SK-N-SH (cell line): ENCODE measurements around the gene MAGI2. TPM values are rescaled to one million over a fixed set of nuclear protein-coding genes. Genes with fewer than 3 reads are reported as not detected.
A peak's percentile ranks its signal among the peaks of the same experiment; 100 is the strongest.

ENCODE experiments used
- CTCF ChIA-PET: fragments of 300-600, 350-600 bp; formaldehyde crosslinking; extraction: SDS; loops from one replicate; lab custom pipeline; 2021; lab: Yijun Ruan, JAX
- POLR2A ChIA-PET: fragments of 350-600 bp; sonication (Branson Sonifier 250); formaldehyde crosslinking; extraction: SDS; loops from one replicate; lab custom pipeline; 2020; ENCODE audit warnings: antibody characterized with exemption, inconsistent platforms; lab: Yijun Ruan, JAX
- DNase-seq: peaks from one replicate; pipeline ENCODE4 v3.0.0; 2012
- H2AFZ ChIP-seq: fragments of 200-600 bp; sonication (generic); 2 replicates; pipeline ENCODE4 v1.8.1; 2016; ENCODE audit warnings: antibody characterized with exemption, mild to moderate bottlenecking, low read depth
- H3F3A ChIP-seq: fragments of 200-600 bp; sonication (generic); replicated peaks from 2 replicates; pipeline ENCODE3; 2016; ENCODE audit warnings: antibody characterized with exemption, mild to moderate bottlenecking; ENCODE audit not compliant: insufficient read depth
- H3K27ac ChIP-seq, 2 experiments: fragments of 200-500 bp in 1 of 2; fragments of 200-600 bp in 1 of 2; sonication (Bioruptor generic) in 1 of 2; sonication (generic), shearing (Covaris generic) in 1 of 2; 2 replicates each; pipeline versions ENCODE4 v1.5.1 to v1.6.1; 2014 to 2016; ENCODE audit warnings: low read depth in 2 of 2, inconsistent platforms in 1 of 2, low read length in 1 of 2, mild to moderate bottlenecking in 1 of 2, mixed read lengths in 1 of 2
- H3K27me3 ChIP-seq: fragments of 200-600 bp; sonication (generic), shearing (Covaris generic); 2 replicates; pipeline ENCODE4 v1.6.1; 2016; ENCODE audit warnings: mixed run types; ENCODE audit not compliant: insufficient read depth
- H3K36me3 ChIP-seq, 2 experiments: fragments of 200-500 bp in 1 of 2; fragments of 200-600 bp in 1 of 2; sonication (Bioruptor generic) in 1 of 2; sonication (generic) in 1 of 2; replicated peaks in 1 of 2; 2 replicates each; pipeline versions ENCODE3 to v1.5.1; 2014 to 2016; ENCODE audit warnings: low read length in 1 of 2, mild to moderate bottlenecking in 1 of 2; ENCODE audit not compliant: insufficient read depth in 2 of 2, control insufficient read depth in 1 of 2
- H3K4me1 ChIP-seq, 2 experiments: fragments of 200-500 bp in 1 of 2; fragments of 200-600 bp in 1 of 2; sonication (Bioruptor generic) in 1 of 2; sonication (generic), shearing (Covaris generic) in 1 of 2; 2 replicates each; pipeline versions ENCODE4 v1.5.1 to v1.6.1; 2014 to 2016; ENCODE audit warnings: low read depth in 1 of 2, low read length in 1 of 2, mixed run types in 1 of 2; ENCODE audit not compliant: insufficient read depth in 2 of 2, control insufficient read depth in 1 of 2
- H3K4me2 ChIP-seq: fragments of 200-600 bp; sonication (generic), shearing (Covaris generic); 2 replicates; pipeline ENCODE4 v1.6.1; 2017; ENCODE audit warnings: mixed run types
- H3K4me3 ChIP-seq, 2 experiments: fragments of 200-500 bp in 1 of 2; fragments of 200-600 bp in 1 of 2; sonication (Bioruptor generic) in 1 of 2; sonication (generic), shearing (Covaris generic) in 1 of 2; 2 replicates each; pipeline versions ENCODE4 v1.5.1 to v1.8.1; 2014 to 2016; ENCODE audit warnings: low read depth in 2 of 2, inconsistent platforms in 1 of 2, low read length in 1 of 2, mild to moderate bottlenecking in 1 of 2, mixed read lengths in 1 of 2, moderate library complexity in 1 of 2
- H3K79me2 ChIP-seq: fragments of 200-600 bp; sonication (generic); 2 replicates; pipeline ENCODE4 v1.8.1; 2017; ENCODE audit warnings: mild to moderate bottlenecking; ENCODE audit not compliant: insufficient read depth
- H3K9ac ChIP-seq: fragments of 200-600 bp; sonication (generic); 2 replicates; pipeline ENCODE4 v1.6.1; 2017; ENCODE audit warnings: mixed run types
- H3K9me2 ChIP-seq: fragments of 200-600 bp; sonication (generic); 2 replicates; pipeline ENCODE4 v1.6.1; 2017; ENCODE audit warnings: mixed run types
- H3K9me3 ChIP-seq: fragments of 200-600 bp; sonication (generic); 2 replicates; pipeline ENCODE4 v1.6.1; 2017; ENCODE audit warnings: mixed run types, mild to moderate bottlenecking, moderate library complexity
- H4K20me1 ChIP-seq: fragments of 200-600 bp; sonication (generic); 2 replicates; pipeline ENCODE4 v1.6.1; 2017; ENCODE audit warnings: mild to moderate bottlenecking, mixed run types; ENCODE audit not compliant: insufficient read depth
- CHD2 ChIP-seq: fragments of 150-350 bp; IDR thresholded peaks from 2 replicates; pipeline ENCODE4 v1.6.1; 2018; ENCODE audit warnings: low read length; ENCODE audit not compliant: partially characterized antibody
- FOXM1 ChIP-seq: IDR thresholded peaks from 2 replicates; pipeline ENCODE4 v1.4.0; 2012; ENCODE audit warnings: low read depth, mild to moderate bottlenecking
- GABPA ChIP-seq: IDR thresholded peaks from 2 replicates; pipeline ENCODE4 v1.4.0; 2012; ENCODE audit warnings: low read depth, mild to moderate bottlenecking
- MEF2A ChIP-seq: IDR thresholded peaks from 2 replicates; pipeline ENCODE4 v1.4.0; 2012; ENCODE audit warnings: low read depth, borderline replicate concordance
- MXI1 ChIP-seq: IDR thresholded peaks from 2 replicates; pipeline ENCODE4 v1.6.1; 2012; ENCODE audit warnings: mild to moderate bottlenecking, low read depth, low read length, improper control_type of control experiment
- NFIC ChIP-seq: IDR thresholded peaks from 2 replicates; pipeline ENCODE4 v1.4.0; 2012; ENCODE audit warnings: borderline replicate concordance
- RAD21 ChIP-seq: IDR thresholded peaks from 2 replicates; pipeline ENCODE4 v1.6.1; 2012; ENCODE audit warnings: mild to moderate bottlenecking, low read length
- SIN3A ChIP-seq: IDR thresholded peaks from 2 replicates; pipeline ENCODE4 v1.6.1; 2012; ENCODE audit warnings: low read depth, mild to moderate bottlenecking, low read length, moderate library complexity, borderline replicate concordance
- WGBS: methylation state at CpG from one replicate; pipeline ENCODE4 v1.1.6; 2017; ENCODE audit warnings: low lambda C conversion rate; 5-methylcytosine and 5-hydroxymethylcytosine counted together
- polyA plus RNA-seq, 3 experiments: library from polyadenylated mRNA; depleted of rRNA; stranded (reverse); fragments of >200 nt; gene quantifications; 2 replicates each; pipeline ENCODE4 v1.2.3, GENCODE V29; 2012
- TF ChIP-seq, protein P1 (sequence below): fragments of 150-350 bp; IDR thresholded peaks from 2 replicates; pipeline ENCODE4 v1.6.1; 2016; ENCODE audit warnings: mild to moderate bottlenecking, low read depth, low read length
- TF ChIP-seq, protein P2 (sequence below): IDR thresholded peaks from 2 replicates; pipeline ENCODE4; 2012
- TF ChIP-seq, protein P3 (sequence below): IDR thresholded peaks from 2 replicates; pipeline ENCODE4 v1.6.1; 2012; ENCODE audit warnings: mild to moderate bottlenecking, low read depth, low read length, moderate library complexity
- TF ChIP-seq, protein P4 (sequence below): IDR thresholded peaks from 2 replicates; pipeline ENCODE4 v1.4.0; 2012; ENCODE audit warnings: low read depth, borderline replicate concordance
- TF ChIP-seq, protein P5 (sequence below): fragments of 200-600 bp; sonication (generic); IDR thresholded peaks from 2 replicates; pipeline ENCODE4 v1.6.1; 2017; ENCODE audit warnings: antibody characterized with exemption, mild to moderate bottlenecking, moderate library complexity
- TF ChIP-seq, protein P6 (sequence below): fragments of 150-350 bp; IDR thresholded peaks from 2 replicates; pipeline ENCODE4 v1.6.1; 2017; ENCODE audit warnings: antibody characterized with exemption, low read length, low read depth, borderline replicate concordance

The MAGI2 gene
- polyA plus RNA-seq, 1 of the 3 experiments (the other 2 are of a cell fraction) = 1.1 TPM

DNA sequence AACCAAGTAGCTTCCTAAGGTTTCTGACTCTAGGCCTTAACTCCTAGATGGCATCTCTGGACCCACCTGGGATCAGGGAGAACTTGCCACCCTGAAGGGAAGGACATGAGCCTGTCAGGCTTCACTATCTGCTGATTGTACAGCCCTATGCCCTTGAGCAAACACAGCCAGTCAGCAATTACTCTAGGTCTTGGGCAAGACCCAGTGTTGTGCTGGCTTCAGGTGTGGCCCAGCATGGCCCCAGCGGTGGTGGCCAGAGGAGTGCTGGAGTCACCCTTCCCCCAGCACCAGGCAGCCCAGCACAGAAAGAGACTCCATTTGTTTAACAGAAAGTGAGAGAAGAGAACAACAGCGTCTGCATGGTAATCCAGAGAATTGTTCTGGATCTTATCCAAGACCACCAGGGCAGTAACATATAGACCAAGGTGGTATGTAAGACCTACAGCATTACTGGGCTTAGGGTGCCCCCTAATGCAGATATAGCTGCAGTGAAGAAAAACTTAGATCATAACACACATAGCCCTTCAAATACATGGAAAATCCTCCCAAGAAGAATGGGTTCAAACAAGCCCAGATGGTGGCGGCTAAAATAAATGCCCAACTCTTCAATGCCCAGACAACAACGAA lies 207.7 kb downstream of the MAGI2 start:
- no peak overlapping the region for H3K9ac ChIP-seq
- peaks cover 0 to 4% of the 10 kb centered on the region in 2 experiments for H3K36me3 ChIP-seq
- H3K4me1 ChIP-seq = no peaks in the 10 kb centered on the region; a peak in 2 of 4 replicates
- peaks cover 13% of the 10 kb centered on the region for H3F3A ChIP-seq
- no peaks in the 10 kb centered on the region for H4K20me1 ChIP-seq
- H3K27ac ChIP-seq = no peak overlapping the region
- ChIA-PET POLR2A (no interaction called here), CTCF (interaction anchor here (1.2 kb wide), 1 partner anchor 10 kb away, joined by 3 read pairs; no protein-coding TSS in a partner anchor)
- no peaks in the 10 kb centered on the region for H3K9me2 ChIP-seq
- TF ChIP-seq, protein P1, sequence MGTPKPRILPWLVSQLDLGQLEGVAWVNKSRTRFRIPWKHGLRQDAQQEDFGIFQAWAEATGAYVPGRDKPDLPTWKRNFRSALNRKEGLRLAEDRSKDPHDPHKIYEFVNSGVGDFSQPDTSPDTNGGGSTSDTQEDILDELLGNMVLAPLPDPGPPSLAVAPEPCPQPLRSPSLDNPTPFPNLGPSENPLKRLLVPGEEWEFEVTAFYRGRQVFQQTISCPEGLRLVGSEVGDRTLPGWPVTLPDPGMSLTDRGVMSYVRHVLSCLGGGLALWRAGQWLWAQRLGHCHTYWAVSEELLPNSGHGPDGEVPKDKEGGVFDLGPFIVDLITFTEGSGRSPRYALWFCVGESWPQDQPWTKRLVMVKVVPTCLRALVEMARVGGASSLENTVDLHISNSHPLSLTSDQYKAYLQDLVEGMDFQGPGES = no peak
- TF ChIP-seq MXI1 (no peak), RAD21 (peak; percentile 26; the same call in 1 of the 2 replicates), FOXM1 (no peak)
- no peaks in the 10 kb centered on the region for H3K27me3 ChIP-seq
- H3K4me3 ChIP-seq = no peak overlapping the region
- no peak overlapping the region for H2AFZ ChIP-seq
- WGBS = 68% methylated on average over 4 of the region's 4 CpGs
- DNase-seq = no peak
- peaks cover 7% of the 10 kb centered on the region; the same call in 1 of the 2 replicates for H3K9me3 ChIP-seq
- H3K4me2 ChIP-seq = no peak overlapping the region
- H3K79me2 ChIP-seq = no peaks in the 10 kb centered on the region

DNA sequence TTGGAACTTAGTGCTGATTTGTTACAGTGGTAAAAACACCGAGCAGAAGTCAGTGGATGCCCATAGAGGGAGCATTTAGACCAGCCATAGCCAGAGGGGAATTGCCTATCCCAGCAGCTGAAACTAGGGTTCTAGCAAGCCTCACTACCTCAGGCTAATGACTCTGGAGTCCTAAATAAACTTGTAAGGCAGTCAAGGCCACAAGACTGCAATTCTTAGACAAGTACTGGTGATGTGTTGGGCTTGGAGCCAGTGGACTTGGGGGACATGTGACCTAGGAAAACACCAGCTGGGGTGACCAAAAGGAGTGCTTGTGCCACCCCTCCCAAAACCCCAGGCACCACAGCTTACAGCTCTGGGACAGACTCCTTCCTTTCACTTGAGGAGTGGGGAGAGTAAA lies 209.0 kb downstream of the MAGI2 start:
- Histone ChIP-seq H3K4me1 (peaks cover 0 to 6% of the 10 kb centered on the region in 2 experiments; a peak in 3 of 4 replicates), H4K20me1 (no peaks in the 10 kb centered on the region), H3K9me2 (no peaks in the 10 kb centered on the region)
- 91% methylated on average over 1 of the region's 1 CpG for WGBS
- TF ChIP-seq, protein P2, sequence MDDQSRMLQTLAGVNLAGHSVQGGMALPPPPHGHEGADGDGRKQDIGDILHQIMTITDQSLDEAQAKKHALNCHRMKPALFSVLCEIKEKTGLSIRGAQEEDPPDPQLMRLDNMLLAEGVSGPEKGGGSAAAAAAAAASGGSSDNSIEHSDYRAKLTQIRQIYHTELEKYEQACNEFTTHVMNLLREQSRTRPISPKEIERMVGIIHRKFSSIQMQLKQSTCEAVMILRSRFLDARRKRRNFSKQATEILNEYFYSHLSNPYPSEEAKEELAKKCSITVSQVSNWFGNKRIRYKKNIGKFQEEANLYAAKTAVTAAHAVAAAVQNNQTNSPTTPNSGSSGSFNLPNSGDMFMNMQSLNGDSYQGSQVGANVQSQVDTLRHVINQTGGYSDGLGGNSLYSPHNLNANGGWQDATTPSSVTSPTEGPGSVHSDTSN = no peak
- no peak for TF ChIP-seq SIN3A
- TF ChIP-seq GABPA = no peak
- no peak for TF ChIP-seq CHD2
- TF ChIP-seq, protein P3, sequence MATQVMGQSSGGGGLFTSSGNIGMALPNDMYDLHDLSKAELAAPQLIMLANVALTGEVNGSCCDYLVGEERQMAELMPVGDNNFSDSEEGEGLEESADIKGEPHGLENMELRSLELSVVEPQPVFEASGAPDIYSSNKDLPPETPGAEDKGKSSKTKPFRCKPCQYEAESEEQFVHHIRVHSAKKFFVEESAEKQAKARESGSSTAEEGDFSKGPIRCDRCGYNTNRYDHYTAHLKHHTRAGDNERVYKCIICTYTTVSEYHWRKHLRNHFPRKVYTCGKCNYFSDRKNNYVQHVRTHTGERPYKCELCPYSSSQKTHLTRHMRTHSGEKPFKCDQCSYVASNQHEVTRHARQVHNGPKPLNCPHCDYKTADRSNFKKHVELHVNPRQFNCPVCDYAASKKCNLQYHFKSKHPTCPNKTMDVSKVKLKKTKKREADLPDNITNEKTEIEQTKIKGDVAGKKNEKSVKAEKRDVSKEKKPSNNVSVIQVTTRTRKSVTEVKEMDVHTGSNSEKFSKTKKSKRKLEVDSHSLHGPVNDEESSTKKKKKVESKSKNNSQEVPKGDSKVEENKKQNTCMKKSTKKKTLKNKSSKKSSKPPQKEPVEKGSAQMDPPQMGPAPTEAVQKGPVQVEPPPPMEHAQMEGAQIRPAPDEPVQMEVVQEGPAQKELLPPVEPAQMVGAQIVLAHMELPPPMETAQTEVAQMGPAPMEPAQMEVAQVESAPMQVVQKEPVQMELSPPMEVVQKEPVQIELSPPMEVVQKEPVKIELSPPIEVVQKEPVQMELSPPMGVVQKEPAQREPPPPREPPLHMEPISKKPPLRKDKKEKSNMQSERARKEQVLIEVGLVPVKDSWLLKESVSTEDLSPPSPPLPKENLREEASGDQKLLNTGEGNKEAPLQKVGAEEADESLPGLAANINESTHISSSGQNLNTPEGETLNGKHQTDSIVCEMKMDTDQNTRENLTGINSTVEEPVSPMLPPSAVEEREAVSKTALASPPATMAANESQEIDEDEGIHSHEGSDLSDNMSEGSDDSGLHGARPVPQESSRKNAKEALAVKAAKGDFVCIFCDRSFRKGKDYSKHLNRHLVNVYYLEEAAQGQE = no peak
- TF ChIP-seq, protein P4, sequence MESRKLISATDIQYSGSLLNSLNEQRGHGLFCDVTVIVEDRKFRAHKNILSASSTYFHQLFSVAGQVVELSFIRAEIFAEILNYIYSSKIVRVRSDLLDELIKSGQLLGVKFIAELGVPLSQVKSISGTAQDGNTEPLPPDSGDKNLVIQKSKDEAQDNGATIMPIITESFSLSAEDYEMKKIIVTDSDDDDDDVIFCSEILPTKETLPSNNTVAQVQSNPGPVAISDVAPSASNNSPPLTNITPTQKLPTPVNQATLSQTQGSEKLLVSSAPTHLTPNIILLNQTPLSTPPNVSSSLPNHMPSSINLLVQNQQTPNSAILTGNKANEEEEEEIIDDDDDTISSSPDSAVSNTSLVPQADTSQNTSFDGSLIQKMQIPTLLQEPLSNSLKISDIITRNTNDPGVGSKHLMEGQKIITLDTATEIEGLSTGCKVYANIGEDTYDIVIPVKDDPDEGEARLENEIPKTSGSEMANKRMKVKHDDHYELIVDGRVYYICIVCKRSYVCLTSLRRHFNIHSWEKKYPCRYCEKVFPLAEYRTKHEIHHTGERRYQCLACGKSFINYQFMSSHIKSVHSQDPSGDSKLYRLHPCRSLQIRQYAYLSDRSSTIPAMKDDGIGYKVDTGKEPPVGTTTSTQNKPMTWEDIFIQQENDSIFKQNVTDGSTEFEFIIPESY = no peak
- TF ChIP-seq MEF2A = no peak
- TF ChIP-seq, protein P5, sequence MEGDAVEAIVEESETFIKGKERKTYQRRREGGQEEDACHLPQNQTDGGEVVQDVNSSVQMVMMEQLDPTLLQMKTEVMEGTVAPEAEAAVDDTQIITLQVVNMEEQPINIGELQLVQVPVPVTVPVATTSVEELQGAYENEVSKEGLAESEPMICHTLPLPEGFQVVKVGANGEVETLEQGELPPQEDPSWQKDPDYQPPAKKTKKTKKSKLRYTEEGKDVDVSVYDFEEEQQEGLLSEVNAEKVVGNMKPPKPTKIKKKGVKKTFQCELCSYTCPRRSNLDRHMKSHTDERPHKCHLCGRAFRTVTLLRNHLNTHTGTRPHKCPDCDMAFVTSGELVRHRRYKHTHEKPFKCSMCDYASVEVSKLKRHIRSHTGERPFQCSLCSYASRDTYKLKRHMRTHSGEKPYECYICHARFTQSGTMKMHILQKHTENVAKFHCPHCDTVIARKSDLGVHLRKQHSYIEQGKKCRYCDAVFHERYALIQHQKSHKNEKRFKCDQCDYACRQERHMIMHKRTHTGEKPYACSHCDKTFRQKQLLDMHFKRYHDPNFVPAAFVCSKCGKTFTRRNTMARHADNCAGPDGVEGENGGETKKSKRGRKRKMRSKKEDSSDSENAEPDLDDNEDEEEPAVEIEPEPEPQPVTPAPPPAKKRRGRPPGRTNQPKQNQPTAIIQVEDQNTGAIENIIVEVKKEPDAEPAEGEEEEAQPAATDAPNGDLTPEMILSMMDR = no peak
- TF ChIP-seq NFIC = no peak
- TF ChIP-seq, protein P6, sequence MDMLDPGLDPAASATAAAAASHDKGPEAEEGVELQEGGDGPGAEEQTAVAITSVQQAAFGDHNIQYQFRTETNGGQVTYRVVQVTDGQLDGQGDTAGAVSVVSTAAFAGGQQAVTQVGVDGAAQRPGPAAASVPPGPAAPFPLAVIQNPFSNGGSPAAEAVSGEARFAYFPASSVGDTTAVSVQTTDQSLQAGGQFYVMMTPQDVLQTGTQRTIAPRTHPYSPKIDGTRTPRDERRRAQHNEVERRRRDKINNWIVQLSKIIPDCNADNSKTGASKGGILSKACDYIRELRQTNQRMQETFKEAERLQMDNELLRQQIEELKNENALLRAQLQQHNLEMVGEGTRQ = no peak
- TF ChIP-seq, all 33 proteins: peak for 0
- Histone ChIP-seq H3K4me2 (no peak overlapping the region), H2AFZ (no peak overlapping the region), H3K9me3 (peaks cover 7% of the 10 kb centered on the region; the same call in 1 of the 2 replicates), H3K79me2 (no peaks in the 10 kb centered on the region), H3K27ac (no peak overlapping the region), H3K27me3 (no peaks in the 10 kb centered on the region), H3F3A (peaks cover 13% of the 10 kb centered on the region), H3K36me3 (peaks cover 0 to 4% of the 10 kb centered on the region in 2 experiments), H3K4me3 (no peak overlapping the region), H3K9ac (no peak overlapping the region)
- no peak for DNase-seq
- POLR2A ChIA-PET = no interaction called here
- CTCF ChIA-PET = interaction anchor here (1.2 kb wide), 1 partner anchor 9 kb away, joined by 3 read pairs; no protein-coding TSS in a partner anchor
